NCI-H526 treated with DMSO at 0.1 percent for 48 hours (cell line): ENCODE measurements around the gene SELENOS.
"Not testable (repeated sequence)": the region's sequence is repeated elsewhere in the genome, so short reads cannot be mapped to it uniquely, and the experiment has no call there.

Experiments used
- DNase-seq: peaks from one replicate; lab custom pipeline; 2025; lab: John Stamatoyannopoulos, UW

SELENOS gene

DNA sequence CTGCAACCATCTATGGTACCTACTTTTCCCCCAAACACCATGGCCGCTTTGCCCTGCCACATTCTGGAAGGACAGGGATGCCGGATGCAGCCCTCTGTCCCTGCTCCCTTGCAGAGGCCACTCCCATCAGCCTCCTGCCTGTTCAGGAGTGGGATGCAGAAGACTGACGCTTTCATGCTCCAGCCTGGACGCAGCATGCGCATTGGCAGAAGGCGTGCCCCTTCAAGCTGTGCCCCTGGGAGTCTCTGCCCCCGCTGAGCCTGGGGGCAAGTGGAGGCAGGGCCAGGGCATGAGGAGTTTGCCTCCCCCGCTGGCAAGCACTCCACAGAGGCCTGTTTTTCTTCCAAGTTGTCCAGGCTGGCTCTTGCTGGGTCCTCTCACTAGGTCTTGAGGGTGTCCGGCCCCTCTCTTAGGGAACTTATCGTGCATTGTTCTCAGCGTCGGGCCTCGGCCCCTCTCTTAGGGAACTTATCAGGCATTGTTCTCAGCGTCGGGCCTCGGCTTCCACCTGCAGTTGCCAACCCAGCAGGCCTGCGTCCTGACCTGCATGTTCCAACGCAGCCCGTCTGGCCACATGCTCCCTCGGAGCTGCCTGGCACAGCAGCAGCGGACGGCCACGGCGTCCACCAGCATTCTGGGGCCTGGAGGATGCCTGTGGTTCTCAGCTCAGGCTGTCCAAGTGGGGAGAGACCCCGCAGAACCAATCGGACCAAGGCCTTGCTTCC, 32.3 kb upstream of the SELENOS start:
- no peak for DNase-seq

GRCh38 chr15:101308604-101309435, 31.5 kb upstream of the SELENOS start:
- DNase-seq: no peak

GRCh38 chr15:101307897-101308603, 30.8 kb upstream of the SELENOS start:
- no peak for DNase-seq

DNA sequence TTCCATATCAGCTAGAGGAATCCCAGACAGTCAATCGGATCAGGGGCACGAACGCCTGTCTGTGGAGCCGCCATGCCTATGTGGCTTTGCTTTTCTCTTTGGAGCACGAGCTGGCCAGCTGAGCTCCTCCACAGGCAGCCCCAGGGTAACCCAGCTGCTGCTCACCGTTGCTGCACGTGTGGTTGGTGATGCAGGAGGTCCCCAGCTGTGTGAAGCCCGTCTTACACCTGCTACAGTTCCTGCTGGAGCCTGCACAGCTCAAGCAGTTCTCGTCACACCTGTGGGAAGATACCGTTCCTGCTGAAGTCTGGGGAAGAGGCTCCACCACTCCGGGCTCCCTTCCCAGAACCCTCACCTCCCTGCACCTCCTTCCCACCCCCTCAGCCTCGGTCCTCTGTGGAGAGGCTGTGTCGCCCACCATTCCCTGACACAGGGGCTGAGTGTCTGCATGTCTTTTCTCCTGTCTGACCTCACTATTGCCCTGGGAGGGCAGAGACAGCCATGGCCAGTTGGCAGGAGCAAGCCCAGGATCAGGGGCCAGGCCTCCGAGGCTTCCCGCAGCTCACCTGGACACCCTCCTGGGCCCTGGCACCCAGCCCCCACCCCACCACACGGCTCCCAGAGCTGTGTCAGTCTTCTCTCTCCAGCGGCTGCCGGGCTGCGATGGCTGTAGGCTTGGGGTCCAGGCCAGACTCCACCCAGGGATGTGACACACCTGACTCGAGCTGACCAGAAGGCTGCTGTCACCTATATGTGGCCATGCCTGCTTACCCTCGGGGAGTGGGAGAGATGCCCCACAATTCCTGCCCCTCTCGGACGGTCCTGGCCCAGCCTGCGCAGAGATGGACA, 30.0 kb upstream of the SELENOS start:
- DNase-seq: no peak

DNA sequence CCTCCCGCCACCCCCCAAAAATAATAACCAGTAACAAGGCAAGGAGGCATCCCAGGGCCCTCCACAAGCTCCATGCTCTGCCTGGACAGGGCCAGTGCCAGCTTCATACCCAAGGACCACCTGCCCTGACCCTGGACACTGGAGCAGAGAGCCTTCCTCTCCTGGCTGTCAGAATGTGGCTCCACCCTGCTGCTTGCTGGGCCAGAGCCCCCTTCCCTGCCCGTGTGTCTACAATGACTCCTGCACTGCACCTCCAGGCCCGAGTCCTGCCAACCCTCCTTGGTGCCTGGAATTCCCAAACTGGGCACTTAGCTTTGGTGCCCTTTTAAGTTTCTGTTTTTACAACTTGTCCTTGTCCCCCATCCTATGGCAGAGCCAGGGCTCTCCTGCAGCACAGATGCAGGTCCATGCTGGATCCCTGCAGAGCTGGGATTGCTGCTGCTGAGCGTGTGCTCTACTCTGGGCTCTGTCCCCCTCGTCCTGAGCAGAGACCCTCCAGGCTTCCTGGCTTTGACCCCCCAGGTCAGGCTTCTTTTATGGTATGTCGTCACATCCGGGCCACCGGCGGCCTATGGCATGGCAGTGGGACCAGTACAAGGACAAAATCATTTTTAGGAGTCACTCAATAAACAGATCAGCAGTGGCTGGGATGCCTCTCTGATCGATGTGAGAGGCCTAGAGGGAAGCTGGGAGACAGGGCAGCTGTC, 29.2 kb upstream of the SELENOS start:
- no peak for DNase-seq

GRCh38 chr15:101305820-101306255, 28.6 kb upstream of the SELENOS start:
- no peak for DNase-seq

DNA sequence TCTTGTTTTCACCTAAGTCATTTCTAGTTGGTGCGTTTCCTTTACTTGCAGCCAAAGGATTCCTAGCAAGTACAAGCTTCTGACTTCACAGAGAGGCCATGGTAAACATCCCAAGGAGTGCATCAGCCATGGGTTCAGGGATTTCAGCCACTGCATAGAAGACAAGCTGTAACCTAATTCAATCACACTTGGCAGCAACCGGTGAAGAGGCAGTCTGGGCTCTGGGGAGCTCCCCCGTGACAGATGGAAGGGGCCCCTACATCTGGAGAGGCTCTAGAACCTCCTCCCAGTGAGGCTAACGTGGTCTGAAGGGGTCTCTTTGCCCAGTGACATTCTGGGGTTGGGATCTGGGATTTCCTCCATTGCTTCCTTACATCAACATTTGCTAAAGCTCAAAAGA, 26.1 kb upstream of the SELENOS start:
- no peak for DNase-seq

- no peak for DNase-seq
These were observed 19.4 kb upstream of the SELENOS start for GRCh38 chr15:101296418-101297405.

DNA sequence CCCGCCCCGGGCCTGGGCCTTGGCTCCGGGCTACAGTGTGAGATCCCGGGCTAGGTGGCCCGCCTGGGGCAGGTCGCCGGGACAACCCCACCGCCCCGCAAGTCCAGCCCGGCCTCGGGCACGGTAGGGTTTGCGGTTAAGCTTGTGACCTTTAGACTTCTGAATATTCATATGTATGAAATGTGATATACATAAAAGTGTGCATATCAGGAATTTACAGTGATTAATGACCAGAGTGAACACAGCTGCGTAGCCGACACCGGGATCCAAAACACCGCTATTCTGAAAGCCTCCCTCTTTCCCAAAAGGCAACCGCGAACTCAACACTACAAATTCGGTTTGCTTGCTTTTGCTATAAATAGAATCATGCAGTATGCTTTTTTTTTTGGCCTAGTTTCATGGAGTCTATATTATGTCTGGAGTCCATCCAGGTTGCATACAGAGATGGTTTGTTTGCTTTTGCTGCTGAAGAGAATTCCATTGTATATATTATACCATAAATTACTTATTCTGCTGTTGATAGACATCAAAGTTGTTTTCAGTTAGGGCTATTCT, 18.4 kb upstream of the SELENOS start:
- peak; percentile 55 for DNase-seq

GRCh38 chr15:101294731-101295606, 17.7 kb upstream of the SELENOS start, which contains the start of gene SNRPA1:
SNRPA1 (minus strand) TSS chr15:101295248; CDS start chr15:101295178, 70 bp downstream.
- DNase-seq: peak; percentile 85

DNA sequence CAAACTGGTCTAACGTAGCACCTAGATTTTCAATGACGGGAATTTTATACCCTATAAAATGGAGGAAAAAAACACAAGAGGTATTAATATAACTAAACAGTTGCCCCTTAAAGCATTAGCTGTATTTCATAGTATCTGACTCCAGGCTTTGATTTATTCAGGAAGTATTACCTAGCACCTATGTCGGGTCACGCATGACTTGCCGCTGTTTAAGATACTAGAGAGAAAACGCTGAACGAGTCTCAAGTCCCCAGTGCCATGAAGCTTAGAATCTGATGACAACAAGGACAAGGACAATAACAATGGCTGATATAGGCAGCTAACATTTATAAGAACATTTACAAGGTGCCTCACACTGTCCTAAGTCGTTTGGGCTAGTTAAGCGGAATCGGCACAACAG, 15.8 kb upstream of the SELENOS start:
- no peak for DNase-seq

DNA sequence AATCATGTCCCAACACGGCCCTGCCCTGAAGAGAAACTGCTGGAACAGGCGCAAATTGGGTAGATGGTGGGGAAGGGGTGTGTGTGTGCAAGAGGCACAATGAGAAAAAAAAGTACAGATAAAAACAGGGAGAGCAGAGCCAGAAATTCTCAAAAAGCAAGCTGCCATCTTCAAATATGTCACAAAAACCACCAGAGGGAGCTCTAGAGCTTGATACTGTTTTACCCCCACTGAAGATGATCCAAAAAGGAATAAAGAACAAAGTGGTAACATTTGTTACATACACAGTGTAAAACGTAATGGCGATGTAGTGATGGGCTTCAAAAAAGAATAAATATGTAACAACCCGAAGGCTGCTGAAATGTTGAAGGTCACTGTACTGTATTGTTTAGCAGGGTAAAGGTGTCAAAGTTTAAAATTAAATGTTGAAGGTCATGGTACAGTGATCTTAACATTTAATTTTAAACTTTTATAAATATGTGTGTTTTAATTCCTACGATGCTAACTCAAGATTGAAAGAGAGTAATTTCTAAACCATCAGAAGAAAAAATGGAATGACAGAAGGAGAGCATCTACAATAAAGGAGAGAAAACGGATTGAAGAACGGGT, 11.7 kb upstream of the SELENOS start:
- DNase-seq: peak; percentile 27

DNA sequence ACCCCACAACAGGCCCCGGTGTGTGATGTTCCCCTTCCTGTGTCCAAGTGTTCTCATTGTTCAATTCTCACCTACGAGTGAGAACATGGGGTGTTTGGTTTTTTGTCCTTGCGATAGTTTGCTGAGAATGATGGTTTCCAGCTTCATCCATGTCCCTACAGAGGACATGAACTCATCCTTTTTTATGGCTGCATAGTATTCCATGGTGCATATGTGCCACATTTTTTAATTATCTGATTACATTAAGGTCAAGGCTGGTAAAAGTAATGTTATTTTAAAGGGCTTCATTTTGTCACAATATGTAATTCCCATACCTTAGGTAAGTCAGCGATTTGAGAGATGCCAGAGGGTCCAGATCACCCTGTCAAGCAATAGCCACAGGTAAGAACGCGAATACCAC, 10.1 kb upstream of the SELENOS start:
- not testable (repeated sequence) for DNase-seq

GRCh38 chr15:101286471-101287114, 9.3 kb upstream of the SELENOS start:
- no peak for DNase-seq

DNA sequence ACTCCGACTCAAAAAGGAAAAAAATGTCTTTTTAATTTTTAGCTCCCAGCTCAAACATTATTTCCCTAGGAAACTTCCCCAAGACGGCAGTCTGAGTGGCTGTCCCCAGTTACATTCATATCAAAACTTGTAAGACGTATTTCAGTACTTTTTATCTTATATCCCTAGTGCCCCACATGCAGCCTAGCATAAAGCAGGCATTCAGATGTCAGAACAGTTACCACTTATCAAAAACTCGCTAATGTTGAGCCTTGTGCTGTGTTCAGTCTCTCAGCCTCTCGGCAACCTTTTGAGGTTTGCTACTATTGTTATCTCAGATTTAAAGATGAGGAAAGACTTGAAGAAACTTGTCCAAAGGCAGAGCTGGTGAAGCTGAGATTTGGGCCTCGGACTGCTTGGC, 6.6 kb upstream of the SELENOS start:
- DNase-seq: no peak

GRCh38 chr15:101280007-101280406, 2.7 kb upstream of the SELENOS start:
- DNase-seq: no peak

DNA sequence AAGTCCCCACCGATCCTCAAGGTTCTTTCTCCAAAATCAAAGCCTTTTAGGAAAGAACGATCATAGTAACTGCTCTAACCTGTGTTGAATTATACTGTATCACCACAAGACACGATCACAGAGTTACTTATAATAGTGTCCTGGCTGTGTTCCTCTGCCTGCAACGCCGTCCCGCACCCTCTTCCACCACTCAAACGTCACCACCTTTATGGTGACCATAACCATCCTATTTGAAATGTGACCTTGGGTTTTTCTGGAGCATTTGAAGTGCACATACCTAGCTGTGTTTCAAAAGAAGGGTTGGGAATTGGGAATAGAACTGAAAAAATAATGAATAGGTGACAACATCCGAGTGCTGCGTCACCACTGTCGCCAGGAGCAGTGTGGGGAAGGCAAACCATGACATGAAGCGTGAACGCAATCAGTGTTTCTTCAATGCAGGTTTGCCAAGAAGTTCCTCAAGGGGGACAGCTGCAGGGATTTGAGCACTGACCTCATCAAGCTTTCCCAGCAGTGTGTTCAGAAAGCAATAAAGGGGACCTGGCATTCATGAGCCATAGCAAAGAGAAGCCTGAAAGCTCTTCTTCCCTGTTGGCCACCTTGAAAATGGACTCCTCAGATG, 769 bp upstream of the SELENOS start:
- DNase-seq: no peak
